HL-60 (cell line): Measurements from ENCODE around the gene SUPT20H.

Source experiments
- DNase-seq, 2 experiments: peaks; one replicate each; pipeline ENCODE4 v3.0.0-alpha.2; 2010 to 2020; ENCODE audit warnings: low read depth in 1 of 2, low spot score in 1 of 2
- H3K27ac ChIP-seq: fragments of 250-450 bp; sonication (Bioruptor Pico); replicated peaks from 2 replicates; pipeline ENCODE4 v1.5.1; 2020; ENCODE audit warnings: mild to moderate bottlenecking, moderate library complexity
- H3K27me3 ChIP-seq: fragments of 250-450 bp; sonication (Bioruptor Pico); 2 replicates; pipeline ENCODE4 v1.5.1; 2021; ENCODE audit warnings: mild to moderate bottlenecking, moderate library complexity; ENCODE audit not compliant: insufficient read depth, poor library complexity, severe bottlenecking
- H3K4me3 ChIP-seq: replicated peaks from 2 replicates; pipeline ENCODE4 v1.5.1; 2011; ENCODE audit warnings: mild to moderate bottlenecking, control low read depth, low read length; ENCODE audit not compliant: insufficient read depth
- GABPA ChIP-seq: IDR thresholded peaks from 2 replicates; pipeline ENCODE4 v1.6.1; 2012; ENCODE audit warnings: low read depth
- POLR2AphosphoS5 ChIP-seq: IDR thresholded peaks from 2 replicates; pipeline ENCODE4 v1.6.1; 2012; ENCODE audit warnings: low read depth
- SPI1 ChIP-seq: IDR thresholded peaks from 2 replicates; pipeline ENCODE4 v1.6.1; 2012; ENCODE audit warnings: low read depth, mild to moderate bottlenecking, borderline replicate concordance
- TF ChIP-seq, protein P1 (sequence below): IDR thresholded peaks from 2 replicates; pipeline ENCODE4 v1.6.1; 2012; ENCODE audit warnings: low read depth; ENCODE audit not compliant: insufficient replicate concordance
- TF ChIP-seq, protein P2 (sequence below): IDR thresholded peaks from one replicate; pipeline ENCODE4 v1.5.1; 2011; ENCODE audit warnings: low read length, control low read depth, inconsistent platforms; ENCODE audit not compliant: insufficient read depth

Gene SUPT20H

DNA sequence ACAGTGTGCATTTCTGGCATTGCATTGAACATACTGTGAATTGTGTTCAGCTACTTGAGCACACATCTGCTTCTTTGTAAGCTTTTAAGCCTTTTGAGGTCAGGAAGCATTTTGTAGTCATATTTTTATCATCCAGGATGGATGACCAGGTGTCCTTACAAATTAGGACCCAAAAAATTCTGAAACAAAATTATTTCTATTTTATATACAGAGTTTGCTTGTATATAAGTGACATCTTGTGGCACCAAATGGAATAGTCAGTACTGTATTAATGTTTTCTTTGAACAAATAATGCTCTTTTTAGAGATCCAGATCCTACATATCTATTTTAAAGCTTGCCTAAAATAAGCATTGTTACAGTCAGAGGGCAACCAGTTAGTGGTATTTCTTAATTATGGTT is 9.5 kb upstream of the SUPT20H start:
- no peak for DNase-seq
- Histone ChIP-seq H3K27ac (no peak overlapping the region), H3K27me3 (no peaks in the 10 kb centered on the region), H3K4me3 (no peak overlapping the region)
- TF ChIP-seq SPI1 (no peak), GABPA (no peak), POLR2AphosphoS5 (no peak)
- TF ChIP-seq, protein P1, sequence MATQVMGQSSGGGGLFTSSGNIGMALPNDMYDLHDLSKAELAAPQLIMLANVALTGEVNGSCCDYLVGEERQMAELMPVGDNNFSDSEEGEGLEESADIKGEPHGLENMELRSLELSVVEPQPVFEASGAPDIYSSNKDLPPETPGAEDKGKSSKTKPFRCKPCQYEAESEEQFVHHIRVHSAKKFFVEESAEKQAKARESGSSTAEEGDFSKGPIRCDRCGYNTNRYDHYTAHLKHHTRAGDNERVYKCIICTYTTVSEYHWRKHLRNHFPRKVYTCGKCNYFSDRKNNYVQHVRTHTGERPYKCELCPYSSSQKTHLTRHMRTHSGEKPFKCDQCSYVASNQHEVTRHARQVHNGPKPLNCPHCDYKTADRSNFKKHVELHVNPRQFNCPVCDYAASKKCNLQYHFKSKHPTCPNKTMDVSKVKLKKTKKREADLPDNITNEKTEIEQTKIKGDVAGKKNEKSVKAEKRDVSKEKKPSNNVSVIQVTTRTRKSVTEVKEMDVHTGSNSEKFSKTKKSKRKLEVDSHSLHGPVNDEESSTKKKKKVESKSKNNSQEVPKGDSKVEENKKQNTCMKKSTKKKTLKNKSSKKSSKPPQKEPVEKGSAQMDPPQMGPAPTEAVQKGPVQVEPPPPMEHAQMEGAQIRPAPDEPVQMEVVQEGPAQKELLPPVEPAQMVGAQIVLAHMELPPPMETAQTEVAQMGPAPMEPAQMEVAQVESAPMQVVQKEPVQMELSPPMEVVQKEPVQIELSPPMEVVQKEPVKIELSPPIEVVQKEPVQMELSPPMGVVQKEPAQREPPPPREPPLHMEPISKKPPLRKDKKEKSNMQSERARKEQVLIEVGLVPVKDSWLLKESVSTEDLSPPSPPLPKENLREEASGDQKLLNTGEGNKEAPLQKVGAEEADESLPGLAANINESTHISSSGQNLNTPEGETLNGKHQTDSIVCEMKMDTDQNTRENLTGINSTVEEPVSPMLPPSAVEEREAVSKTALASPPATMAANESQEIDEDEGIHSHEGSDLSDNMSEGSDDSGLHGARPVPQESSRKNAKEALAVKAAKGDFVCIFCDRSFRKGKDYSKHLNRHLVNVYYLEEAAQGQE = no peak
- TF ChIP-seq, protein P2, sequence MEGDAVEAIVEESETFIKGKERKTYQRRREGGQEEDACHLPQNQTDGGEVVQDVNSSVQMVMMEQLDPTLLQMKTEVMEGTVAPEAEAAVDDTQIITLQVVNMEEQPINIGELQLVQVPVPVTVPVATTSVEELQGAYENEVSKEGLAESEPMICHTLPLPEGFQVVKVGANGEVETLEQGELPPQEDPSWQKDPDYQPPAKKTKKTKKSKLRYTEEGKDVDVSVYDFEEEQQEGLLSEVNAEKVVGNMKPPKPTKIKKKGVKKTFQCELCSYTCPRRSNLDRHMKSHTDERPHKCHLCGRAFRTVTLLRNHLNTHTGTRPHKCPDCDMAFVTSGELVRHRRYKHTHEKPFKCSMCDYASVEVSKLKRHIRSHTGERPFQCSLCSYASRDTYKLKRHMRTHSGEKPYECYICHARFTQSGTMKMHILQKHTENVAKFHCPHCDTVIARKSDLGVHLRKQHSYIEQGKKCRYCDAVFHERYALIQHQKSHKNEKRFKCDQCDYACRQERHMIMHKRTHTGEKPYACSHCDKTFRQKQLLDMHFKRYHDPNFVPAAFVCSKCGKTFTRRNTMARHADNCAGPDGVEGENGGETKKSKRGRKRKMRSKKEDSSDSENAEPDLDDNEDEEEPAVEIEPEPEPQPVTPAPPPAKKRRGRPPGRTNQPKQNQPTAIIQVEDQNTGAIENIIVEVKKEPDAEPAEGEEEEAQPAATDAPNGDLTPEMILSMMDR = no peak

DNA sequence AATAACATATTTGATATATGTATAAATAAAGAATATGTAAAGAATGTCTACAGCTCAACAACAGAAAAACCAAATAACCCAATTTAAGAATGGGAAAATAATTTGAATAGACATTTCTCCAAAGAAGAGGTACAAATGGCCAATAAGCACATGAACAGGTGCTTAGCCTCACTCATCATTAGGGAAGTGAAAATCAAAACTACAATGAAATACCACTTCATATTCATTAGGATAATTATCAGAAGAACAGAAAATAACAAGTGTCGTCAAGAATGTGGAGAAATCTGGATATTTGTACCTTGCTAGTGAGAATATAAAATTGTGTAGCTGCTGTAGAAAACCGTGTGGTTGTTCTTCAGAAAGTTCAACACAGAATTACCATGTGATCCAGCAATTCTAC is 8.4 kb upstream of the SUPT20H start:
- Histone ChIP-seq H3K4me3 (no peak overlapping the region), H3K27ac (no peak overlapping the region)
- no peak for DNase-seq

DNA sequence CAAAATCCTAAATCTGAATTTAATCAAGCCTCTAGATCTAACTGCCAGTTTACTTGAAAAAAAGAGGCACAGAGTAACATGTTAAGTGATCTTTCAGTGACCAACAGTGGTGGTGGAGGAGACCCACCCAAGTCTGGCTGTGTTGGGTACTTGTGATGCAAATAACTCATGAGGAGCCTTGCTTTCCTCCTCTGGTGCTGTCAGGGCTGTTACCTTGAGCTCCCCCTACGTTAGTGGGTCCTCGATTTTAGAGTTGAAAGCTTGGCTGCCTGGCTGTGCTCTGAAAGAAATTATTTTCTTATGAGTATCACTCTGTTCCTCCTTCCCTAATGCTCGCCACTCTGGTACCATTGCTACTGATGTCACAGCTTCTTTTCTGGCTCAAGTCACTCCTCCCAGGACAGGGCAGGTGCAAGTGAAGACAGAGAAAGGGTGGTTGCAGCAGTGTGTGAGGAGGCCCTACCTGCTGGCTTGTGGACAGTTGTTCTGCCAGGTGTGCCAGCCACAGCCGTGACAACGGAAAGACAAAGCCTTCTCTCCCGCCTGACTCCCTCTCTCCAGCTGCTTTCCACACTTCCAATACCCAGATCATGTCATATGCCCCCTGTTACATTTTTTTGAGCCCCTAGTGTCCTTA is 6.5 kb upstream of the SUPT20H start:
- Histone ChIP-seq H3K27me3 (no peaks in the 10 kb centered on the region), H3K4me3 (no peak overlapping the region), H3K27ac (no peak overlapping the region)
- TF ChIP-seq, protein P1 = no peak
- TF ChIP-seq SPI1 (no peak), GABPA (no peak), POLR2AphosphoS5 (no peak)
- TF ChIP-seq, protein P2 = no peak
- no peak for DNase-seq

More for the DNA sequence above, 8.4 kb upstream of the SUPT20H start:
- H3K27me3 ChIP-seq = no peaks in the 10 kb centered on the region
- TF ChIP-seq, protein P1 = no peak
- TF ChIP-seq POLR2AphosphoS5 (no peak), GABPA (no peak), SPI1 (no peak)
- TF ChIP-seq, protein P2 = no peak
